Islet precursor cell (in vitro differentiated cells): ENCODE measurements around the gene SLC25A6.
"Not testable (repeated sequence)": the region's sequence is repeated elsewhere in the genome, so short reads cannot be mapped to it uniquely, and the experiment has no call there.

Source experiments
- DNase-seq: peaks from one replicate; pipeline ENCODE4 v3.0.0-alpha.2; 2018

Gene SLC25A6

GRCh38 chrX:1351981-1352714 is 39.8 kb downstream of the SLC25A6 start:
- no peak for DNase-seq

- DNase-seq, result not testable (repeated sequence)
Observed at GRCh38 chrX:1349606-1350005, 42.3 kb downstream of the SLC25A6 start.

- DNase-seq, result no peak
Observed at GRCh38 chrX:1341545-1342184, 50.2 kb downstream of the SLC25A6 start.

- DNase-seq, result no peak
Observed at GRCh38 chrX:1336948-1337779, 54.7 kb downstream of the SLC25A6 start.

GRCh38 chrX:1336331-1336943 is 55.5 kb downstream of the SLC25A6 start, which contains the start of gene IL3RA:
IL3RA (plus strand) TSS chrX:1336785; CDS start chrX:1341766, 4,981 bp downstream.
- no peak for DNase-seq
